SK-N-MC (cell line): ENCODE data around the gene ATP2B2.

Source experiments
- EZH2 ChIP-seq: fragments of 200-600 bp; sonication (generic); IDR thresholded peaks from one replicate; pipeline ENCODE4 v1.6.1; 2017; ENCODE audit warnings: antibody characterized with exemption
- FOXP2 ChIP-seq: optimal IDR thresholded peaks from 2 replicates; pipeline ENCODE3; 2011; ENCODE audit warnings: mild to moderate bottlenecking, moderate library complexity; ENCODE audit not compliant: insufficient read depth; ENCODE audit errors: extremely low read length, control extremely low read depth
- POLR2AphosphoS5 ChIP-seq: IDR thresholded peaks from 2 replicates; pipeline ENCODE4 v1.6.1; 2012; ENCODE audit warnings: mild to moderate bottlenecking, low read depth, low read length, borderline replicate concordance

DNA sequence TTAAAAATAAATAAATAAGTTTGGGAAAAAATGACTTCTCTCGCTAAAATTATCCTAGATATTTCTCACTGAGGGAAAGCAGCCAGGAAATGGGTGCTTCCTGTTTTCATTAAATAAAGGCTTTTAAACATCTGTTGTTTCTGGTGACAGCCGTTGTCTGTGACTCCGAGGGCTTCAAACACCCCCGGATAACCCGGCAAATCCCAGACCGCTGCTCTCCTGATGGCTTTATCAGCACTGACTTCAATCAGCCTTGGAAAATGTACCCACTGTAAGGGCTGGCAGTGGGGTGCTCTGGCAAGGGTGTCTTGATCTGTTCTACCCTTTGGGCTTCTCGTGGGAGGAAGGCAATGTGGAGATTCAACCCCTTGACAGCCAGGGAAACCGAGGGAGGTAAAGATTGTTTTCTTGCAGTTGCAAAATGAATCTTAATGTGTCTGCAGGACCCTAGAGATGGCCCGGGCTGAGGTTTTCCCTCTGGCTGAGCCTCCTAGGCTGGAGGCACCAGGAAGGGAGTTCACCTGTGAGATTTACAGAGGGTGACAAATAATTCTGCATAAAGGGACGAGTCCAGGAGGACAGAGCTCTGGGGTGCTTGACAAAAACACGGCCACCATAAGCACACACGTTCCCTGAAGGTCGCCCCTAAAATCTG lies 150.9 kb downstream of the ATP2B2 start:
- no peak for TF ChIP-seq EZH2
- no peak for TF ChIP-seq POLR2AphosphoS5
- no peak for TF ChIP-seq FOXP2
